GM23338 (cell line): Measurements from ENCODE around the gene MTARC2. TPM values are rescaled to one million over a fixed set of nuclear protein-coding genes. Genes with fewer than 3 reads are reported as not detected.

Source experiments
- ATAC-seq: fragments of 200-7000 bp; cut with Tn5 transposase; 3 replicates; pipeline ENCODE4 v1.9.1; 2020
- DNase-seq: peaks from one replicate; pipeline ENCODE4 v3.0.0-alpha.2; 2015; ENCODE audit warnings: low spot score
- H2AFZ ChIP-seq: fragments of 200-600 bp; sonication (generic); 2 replicates; pipeline ENCODE4 v1.8.0; 2016; ENCODE audit warnings: antibody characterized with exemption, mild to moderate bottlenecking, moderate library complexity
- H3F3A ChIP-seq: fragments of 200-600 bp; sonication (generic); replicated peaks from 2 replicates; pipeline ENCODE4 v1.8.0; 2017; ENCODE audit warnings: antibody characterized with exemption, mixed run types, low read depth
- H3K27ac ChIP-seq: fragments of 200-600 bp; sonication (generic); 2 replicates; pipeline ENCODE4 v1.6.1; 2016; ENCODE audit warnings: low read depth
- H3K27me3 ChIP-seq: fragments of 200-600 bp; sonication (generic); 2 replicates; pipeline ENCODE4 v1.8.0; 2016; ENCODE audit warnings: mild to moderate bottlenecking, mixed run types, moderate library complexity; ENCODE audit not compliant: insufficient read depth
- H3K36me3 ChIP-seq: fragments of 200-600 bp; sonication (generic); 2 replicates; pipeline ENCODE4 v1.8.0; 2016; ENCODE audit warnings: mild to moderate bottlenecking; ENCODE audit not compliant: insufficient read depth
- H3K4me1 ChIP-seq: fragments of 200-600 bp; sonication (generic); 2 replicates; pipeline ENCODE4 v1.8.0; 2016; ENCODE audit warnings: mild to moderate bottlenecking, moderate library complexity; ENCODE audit not compliant: insufficient read depth
- H3K4me2 ChIP-seq: fragments of 200-600 bp; sonication (generic); 2 replicates; pipeline ENCODE4 v1.7.1; 2017; ENCODE audit warnings: mixed run types
- H3K4me3 ChIP-seq: fragments of 200-600 bp; sonication (generic); 2 replicates; pipeline ENCODE4 v1.6.1; 2016; ENCODE audit warnings: mixed run types
- H3K79me2 ChIP-seq: fragments of 200-600 bp; sonication (generic); replicated peaks from 2 replicates; pipeline ENCODE4 v1.8.0; 2017; ENCODE audit warnings: mild to moderate bottlenecking; ENCODE audit not compliant: insufficient read depth
- H3K9me2 ChIP-seq: fragments of 200-600 bp; sonication (generic); 2 replicates; pipeline ENCODE4 v1.8.0; 2017; ENCODE audit not compliant: insufficient read depth
- H4K20me1 ChIP-seq: fragments of 200-600 bp; sonication (generic); replicated peaks from 2 replicates; pipeline ENCODE4 v1.8.0; 2017; ENCODE audit warnings: mild to moderate bottlenecking; ENCODE audit not compliant: insufficient read depth
- H3K27ac Mint-ChIP-seq: 2 replicates; pipeline ENCODE4 v1.8.0; 2020; ENCODE audit warnings: inconsistent platforms, mild to moderate bottlenecking, moderate library complexity, mixed read lengths
- H3K27me3 Mint-ChIP-seq: 3 replicates; pipeline ENCODE4 v1.8.0; 2022; ENCODE audit warnings: low read depth, mild to moderate bottlenecking, moderate library complexity, mixed read lengths, inconsistent platforms; ENCODE audit not compliant: insufficient read depth, poor library complexity
- H3K36me3 Mint-ChIP-seq: 3 replicates; pipeline ENCODE4 v1.8.0; 2021; ENCODE audit warnings: low read depth, mild to moderate bottlenecking, inconsistent platforms, moderate library complexity, mixed read lengths
- H3K4me1 Mint-ChIP-seq: 3 replicates; pipeline ENCODE4 v1.8.0; 2020; ENCODE audit warnings: mild to moderate bottlenecking, inconsistent platforms, mixed read lengths
- H3K4me3 Mint-ChIP-seq: 3 replicates; pipeline ENCODE4 v1.8.0; 2021; ENCODE audit warnings: moderate library complexity, mild to moderate bottlenecking, inconsistent platforms, mixed read lengths
- H3K9me3 Mint-ChIP-seq: 3 replicates; pipeline ENCODE4 v1.8.0; 2020; ENCODE audit warnings: moderate library complexity, mild to moderate bottlenecking, inconsistent platforms, mixed read lengths
- CREB1 ChIP-seq: fragments of 250-450 bp; sonication (Bioruptor Pico); IDR thresholded peaks from 2 replicates; pipeline ENCODE4 v1.5.0; 2020; ENCODE audit warnings: low read depth, mild to moderate bottlenecking, moderate library complexity
- CTCF ChIP-seq, 2 experiments: fragments of 200-600 bp in 1 of 2; sonication (generic) in 1 of 2; conservative IDR thresholded peaks; 2 replicates each; pipeline versions ENCODE4 v1.5.1 to v1.6.1; 2016 to 2017; ENCODE audit warnings: antibody characterized with exemption in 2 of 2, low read depth in 2 of 2, mild to moderate bottlenecking in 2 of 2, moderate library complexity in 1 of 2
- EZH2 ChIP-seq: fragments of 200-600 bp; sonication (generic); IDR thresholded peaks from one replicate; pipeline ENCODE4 v1.8.0; 2017; ENCODE audit warnings: antibody characterized with exemption, mild to moderate bottlenecking, low read depth; ENCODE audit not compliant: unreplicated experiment
- JUNB ChIP-seq: IDR thresholded peaks from one replicate; pipeline ENCODE4 v1.6.1; 2016; ENCODE audit warnings: antibody characterized with exemption; ENCODE audit not compliant: unreplicated experiment
- POLR2AphosphoS5 ChIP-seq: IDR thresholded peaks from 2 replicates; pipeline ENCODE4 v1.6.1; 2016; ENCODE audit warnings: antibody characterized with exemption, low read depth
- REST ChIP-seq: IDR thresholded peaks from one replicate; pipeline ENCODE4 v1.6.1; 2018; ENCODE audit warnings: antibody characterized with exemption; ENCODE audit not compliant: unreplicated experiment
- STAT1 ChIP-seq: IDR thresholded peaks from one replicate; pipeline ENCODE4 v1.6.1; 2016; ENCODE audit warnings: antibody characterized with exemption; ENCODE audit not compliant: unreplicated experiment
- ZNF114 ChIP-seq: fragments of 250-450 bp; sonication (Bioruptor Pico); IDR thresholded peaks from 2 replicates; pipeline ENCODE4 v1.5.0; 2020; ENCODE audit warnings: mild to moderate bottlenecking, moderate library complexity
- ZNF331 ChIP-seq: fragments of 250-450 bp; sonication (Bioruptor Pico); IDR thresholded peaks from 2 replicates; pipeline ENCODE4 v1.5.0; 2020; ENCODE audit warnings: low read depth, mild to moderate bottlenecking, moderate library complexity
- ZNF462 ChIP-seq: fragments of 250-450 bp; sonication (Bioruptor Pico); IDR thresholded peaks from 2 replicates; pipeline ENCODE4 v1.5.0; 2020; ENCODE audit warnings: mild to moderate bottlenecking, moderate library complexity
- polyA plus RNA-seq: library from polyadenylated mRNA; unstranded; fragments of >200 nt; fragmentation: Nextera tagmentation; extraction: Ambion mirVana; gene quantifications from 2 replicates; pipeline ENCODE4 v1.2.1, GENCODE V29; 2016
- total RNA-seq: library from RNA; depleted of rRNA; stranded (reverse); fragments of >200 nt; shearing (Covaris generic); gene quantifications from 2 replicates; pipeline ENCODE4 v1.2.3, GENCODE V29; 2014
- TF ChIP-seq, protein P1 (sequence below): IDR thresholded peaks from 2 replicates; pipeline ENCODE4 v1.6.1; 2016; ENCODE audit warnings: antibody characterized with exemption

MTARC2 gene
- total and polyA plus RNA-seq, 2 experiments from 2014 or later, result 4.1 to 8.0 TPM

DNA sequence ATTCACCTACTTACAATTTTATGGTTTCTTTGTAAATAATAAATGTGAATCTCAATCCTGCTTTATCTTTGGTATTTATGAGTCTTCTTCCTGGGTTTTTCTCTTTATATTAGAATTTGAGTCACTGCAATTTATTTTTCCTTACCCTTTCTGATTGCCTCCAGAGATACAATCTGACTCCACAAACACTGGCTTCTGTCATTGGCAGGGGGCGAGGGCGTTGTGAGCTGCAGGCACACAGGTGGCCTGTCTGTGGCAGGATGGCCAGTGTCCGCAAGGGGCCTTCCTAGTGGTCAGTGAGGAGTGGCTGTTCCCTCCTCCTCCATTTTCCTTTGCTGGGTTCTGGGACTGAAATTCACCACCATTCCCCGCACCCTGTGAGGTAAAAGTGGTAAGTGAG is 36.6 kb downstream of the MTARC2 start:
- no peak overlapping the region for H3K4me3 ChIP-seq
- 0 out of 2 replicates have a peak, but pooled peaks cover 3% of the 10 kb centered on the region for H3K36me3 ChIP-seq
- no peaks in the 10 kb centered on the region for H3K9me2 ChIP-seq
- ATAC-seq (no peak), DNase-seq (no peak)
- peaks cover 16% of the 10 kb centered on the region for H3K4me1 ChIP-seq
- no peaks in the 10 kb centered on the region for H3K9me3 Mint-ChIP-seq
- H3K4me2 ChIP-seq, result no peak overlapping the region
- H3K36me3 Mint-ChIP-seq, result peaks cover 11% of the 10 kb centered on the region
- TF ChIP-seq CREB1 (CRISPR knock-in tag) (no peak), STAT1 (no peak), POLR2AphosphoS5 (no peak), ZNF331 (CRISPR knock-in tag) (no peak), JUNB (no peak), REST (no peak), ZNF462 (CRISPR knock-in tag) (no peak), CTCF (conservative IDR thresholded peaks at IDR 0.05; ENCODE audit: low read depth in 2 of 2) (no peak), ZNF114 (CRISPR knock-in tag) (no peak), EZH2 (no peak)
- TF ChIP-seq, protein P1, sequence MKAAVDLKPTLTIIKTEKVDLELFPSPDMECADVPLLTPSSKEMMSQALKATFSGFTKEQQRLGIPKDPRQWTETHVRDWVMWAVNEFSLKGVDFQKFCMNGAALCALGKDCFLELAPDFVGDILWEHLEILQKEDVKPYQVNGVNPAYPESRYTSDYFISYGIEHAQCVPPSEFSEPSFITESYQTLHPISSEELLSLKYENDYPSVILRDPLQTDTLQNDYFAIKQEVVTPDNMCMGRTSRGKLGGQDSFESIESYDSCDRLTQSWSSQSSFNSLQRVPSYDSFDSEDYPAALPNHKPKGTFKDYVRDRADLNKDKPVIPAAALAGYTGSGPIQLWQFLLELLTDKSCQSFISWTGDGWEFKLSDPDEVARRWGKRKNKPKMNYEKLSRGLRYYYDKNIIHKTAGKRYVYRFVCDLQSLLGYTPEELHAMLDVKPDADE, result no peak
- peaks cover 12% of the 10 kb centered on the region for H4K20me1 ChIP-seq
- H3K27me3 ChIP-seq, result no peaks in the 10 kb centered on the region
- H3K4me3 Mint-ChIP-seq, result no peak overlapping the region; the same call in 2 of the 3 replicates
- peaks cover 24% of the 10 kb centered on the region for H3K79me2 ChIP-seq
- no peaks in the 10 kb centered on the region for H3F3A ChIP-seq
- no peak overlapping the region for H2AFZ ChIP-seq
- H3K4me1 Mint-ChIP-seq, result peaks cover 15% of the 10 kb centered on the region
- H3K27me3 Mint-ChIP-seq, result peaks cover 5% of the 10 kb centered on the region
- H3K27ac Mint-ChIP-seq, result no peak overlapping the region
- no peak overlapping the region for H3K27ac ChIP-seq
